Suprapubic skin (tissue), 4 donors: ENCODE results near the gene WWC1. TPM values are rescaled to one million over a fixed set of nuclear protein-coding genes. Genes with fewer than 3 reads are reported as not detected.
A peak's percentile ranks its signal among the peaks of the same experiment; 100 is the strongest.
"Not testable (repeated sequence)": the region's sequence is repeated elsewhere in the genome, so short reads cannot be mapped to it uniquely, and the experiment has no call there.

ENCODE experiments used
- DNase-seq, 2 donors: peaks; one replicate each; pipeline ENCODE4 v3.0.0-alpha.2; 2019; ENCODE audit warnings: low spot score in 2 of 2
- H3K27ac ChIP-seq: fragments of 200-600 bp; sonication (generic); one replicate; pipeline ENCODE4 v1.5.1; 2019
- H3K27me3 ChIP-seq: fragments of 200-600 bp; sonication (generic); one replicate; pipeline ENCODE4 v1.5.1; 2019
- H3K36me3 ChIP-seq: fragments of 200-600 bp; sonication (generic); one replicate; pipeline ENCODE4 v1.5.1; 2019
- H3K4me1 ChIP-seq: fragments of 200-600 bp; sonication (generic); one replicate; pipeline ENCODE4 v1.5.1; 2019
- H3K4me3 ChIP-seq: fragments of 200-600 bp; sonication (generic); one replicate; pipeline ENCODE4 v1.5.1; 2019; ENCODE audit warnings: mild to moderate bottlenecking
- H3K9me3 ChIP-seq: fragments of 200-600 bp; sonication (generic); one replicate; pipeline ENCODE4 v1.5.1; 2019
- CTCF ChIP-seq, 2 donors: fragments of 200-600 bp in 1 of 2; fragments of 450-650 bp in 1 of 2; sonication (generic) in 1 of 2; IDR thresholded peaks; one replicate each; pipeline ENCODE4 v1.5.1; 2016 to 2019; ENCODE audit warnings: antibody characterized with exemption in 2 of 2, mild to moderate bottlenecking in 1 of 2, moderate library complexity in 1 of 2
- EP300 ChIP-seq: sonication (generic); formaldehyde crosslinking; IDR thresholded peaks from one replicate; pipeline ENCODE4 v1.6.1; 2017; ENCODE audit warnings: antibody characterized with exemption
- POLR2A ChIP-seq, 2 donors: fragments of 450-650 bp; IDR thresholded peaks; one replicate each; pipeline ENCODE4 v1.6.1; 2017; ENCODE audit warnings: antibody characterized with exemption in 2 of 2, mild to moderate bottlenecking in 2 of 2, moderate library complexity in 2 of 2
- POLR2AphosphoS5 ChIP-seq, 3 donors: sonication (generic); formaldehyde crosslinking; IDR thresholded peaks; one replicate each; pipeline ENCODE4 v1.6.1; 2017; ENCODE audit warnings: antibody characterized with exemption in 3 of 3
- WGBS: methylation state at CpG from one replicate; pipeline ENCODE4 v1.1.5; 2018; 5-methylcytosine and 5-hydroxymethylcytosine counted together
- total RNA-seq, 4 donors: library from RNA; depleted of rRNA; stranded (reverse); fragments of >200 nt; gene quantifications; one replicate each; pipeline ENCODE4 v1.1.0, GENCODE V29; 2016

Gene WWC1
- total RNA-seq, 4 donors from 2014 or later, result 28.3 to 38.3 (median 31.6) TPM

GRCh38 chr5:168286386-168286785, 5.1 kb upstream of the WWC1 start:
- H3K36me3 ChIP-seq, result no peaks in the 10 kb centered on the region
- DNase-seq, result no peak
- H3K4me1 ChIP-seq, result peaks cover 24% of the 10 kb centered on the region
- H3K27me3 ChIP-seq, result peaks cover 8% of the 10 kb centered on the region
- WGBS, result 36% methylated on average over 6 of the region's 6 CpGs
- no peak overlapping the region for H3K27ac ChIP-seq
- TF ChIP-seq POLR2AphosphoS5 (IDR thresholded peaks at IDR 0.05) (no peak), CTCF (IDR thresholded peaks at IDR 0.05) (no peak), EP300 (no peak), POLR2A (IDR thresholded peaks at IDR 0.05) (no peak)
- H3K4me3 ChIP-seq, result no peak overlapping the region
- no peaks in the 10 kb centered on the region for H3K9me3 ChIP-seq

GRCh38 chr5:168286863-168287262, 4.6 kb upstream of the WWC1 start:
- Histone ChIP-seq H3K4me1 (peaks cover 27% of the 10 kb centered on the region), H3K27me3 (peaks cover 13% of the 10 kb centered on the region)
- not testable (repeated sequence) for H3K4me3 ChIP-seq, H3K36me3 ChIP-seq, H3K9me3 ChIP-seq, H3K27ac ChIP-seq, DNase-seq
- 93% methylated on average over 5 of the region's 5 CpGs for WGBS

- Histone ChIP-seq H3K27me3 (peaks cover 18% of the 10 kb centered on the region), H3K9me3 (no peaks in the 10 kb centered on the region), H3K27ac (no peak overlapping the region), H3K4me1 (peaks cover 32% of the 10 kb centered on the region), H3K4me3 (no peak overlapping the region), H3K36me3 (no peaks in the 10 kb centered on the region)
- no peak for DNase-seq
- 94% methylated on average over 4 of the region's 4 CpGs for WGBS
- TF ChIP-seq CTCF (IDR thresholded peaks at IDR 0.05), result no peak
- no peak for TF ChIP-seq POLR2AphosphoS5 (IDR thresholded peaks at IDR 0.05)
- no peak for TF ChIP-seq POLR2A (IDR thresholded peaks at IDR 0.05)
- no peak for TF ChIP-seq EP300
Observed at GRCh38 chr5:168287362-168287761, 4.1 kb upstream of the WWC1 start.

DNA sequence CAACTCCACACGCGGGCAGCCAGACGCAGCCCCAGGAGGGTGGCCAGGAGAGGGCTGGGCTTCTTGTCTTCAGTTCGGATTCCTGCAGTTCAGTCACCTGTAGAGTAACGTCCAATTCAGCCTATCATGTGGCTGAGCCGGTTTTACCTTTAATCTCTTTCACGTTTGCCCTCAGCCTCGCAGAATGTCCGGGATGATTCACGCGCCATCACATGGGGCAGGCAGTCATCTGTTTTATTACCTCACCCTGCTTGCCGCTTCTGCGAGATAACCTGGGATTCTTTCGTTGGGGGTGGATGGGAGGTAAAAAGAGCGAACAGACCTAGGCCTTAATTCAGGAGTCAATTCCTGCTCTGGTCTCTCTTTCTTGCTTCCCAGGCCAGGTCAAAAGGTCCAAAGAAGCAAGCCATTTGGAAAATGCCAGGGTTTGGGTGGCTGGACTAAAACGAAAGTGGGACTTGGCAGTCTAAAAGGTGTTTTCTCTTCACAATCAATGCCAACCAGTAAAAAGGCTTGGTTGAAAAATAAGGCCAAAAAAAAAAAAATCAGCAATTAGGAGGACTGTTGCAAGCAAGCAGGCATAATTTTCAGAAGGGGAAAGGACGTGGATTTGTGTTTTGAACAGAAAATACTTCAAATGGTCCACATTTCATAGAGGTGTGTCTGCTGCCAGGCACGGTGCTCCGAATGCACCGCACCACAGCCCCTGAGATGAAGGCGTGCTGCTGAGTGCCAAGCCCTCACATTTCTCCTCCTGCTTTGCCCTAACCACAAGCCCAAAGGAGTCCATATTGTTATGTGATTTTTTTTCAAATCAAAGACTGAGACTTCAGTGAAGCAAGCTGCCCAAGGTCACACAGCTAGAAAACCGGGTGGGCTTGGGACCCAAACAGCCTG, 2.8 kb upstream of the WWC1 start:
- H3K4me1 ChIP-seq, result peaks cover 40% of the 10 kb centered on the region
- H3K9me3 ChIP-seq, result no peaks in the 10 kb centered on the region
- no peaks in the 10 kb centered on the region for H3K36me3 ChIP-seq
- TF ChIP-seq EP300, result no peak
- TF ChIP-seq POLR2A (IDR thresholded peaks at IDR 0.05), result no peak
- H3K27me3 ChIP-seq, result peaks cover 30% of the 10 kb centered on the region
- H3K27ac ChIP-seq, result peak overlapping the region; percentile 67
- WGBS, result 52% methylated on average over 22 of the region's 22 CpGs
- peak overlapping the region; percentile 33 for H3K4me3 ChIP-seq
- DNase-seq, result no peak

- Histone ChIP-seq H3K9me3 (no peaks in the 10 kb centered on the region), H3K4me3 (peak overlapping the region; percentile 69), H3K27me3 (peaks cover 32% of the 10 kb centered on the region), H3K36me3 (no peaks in the 10 kb centered on the region), H3K4me1 (peaks cover 40% of the 10 kb centered on the region), H3K27ac (peak overlapping the region; percentile 65)
- no peak for TF ChIP-seq POLR2A (IDR thresholded peaks at IDR 0.05)
- no peak for TF ChIP-seq POLR2AphosphoS5 (IDR thresholded peaks at IDR 0.05)
- no peak for TF ChIP-seq EP300
- TF ChIP-seq CTCF (IDR thresholded peaks at IDR 0.05), result no peak
- whole genome bisulfite sequencing, result 11% methylated on average over 6 of the region's 6 CpGs
- no peak for DNase-seq
Observed at GRCh38 chr5:168290902-168291341, 523 bp upstream of the WWC1 start.

DNA sequence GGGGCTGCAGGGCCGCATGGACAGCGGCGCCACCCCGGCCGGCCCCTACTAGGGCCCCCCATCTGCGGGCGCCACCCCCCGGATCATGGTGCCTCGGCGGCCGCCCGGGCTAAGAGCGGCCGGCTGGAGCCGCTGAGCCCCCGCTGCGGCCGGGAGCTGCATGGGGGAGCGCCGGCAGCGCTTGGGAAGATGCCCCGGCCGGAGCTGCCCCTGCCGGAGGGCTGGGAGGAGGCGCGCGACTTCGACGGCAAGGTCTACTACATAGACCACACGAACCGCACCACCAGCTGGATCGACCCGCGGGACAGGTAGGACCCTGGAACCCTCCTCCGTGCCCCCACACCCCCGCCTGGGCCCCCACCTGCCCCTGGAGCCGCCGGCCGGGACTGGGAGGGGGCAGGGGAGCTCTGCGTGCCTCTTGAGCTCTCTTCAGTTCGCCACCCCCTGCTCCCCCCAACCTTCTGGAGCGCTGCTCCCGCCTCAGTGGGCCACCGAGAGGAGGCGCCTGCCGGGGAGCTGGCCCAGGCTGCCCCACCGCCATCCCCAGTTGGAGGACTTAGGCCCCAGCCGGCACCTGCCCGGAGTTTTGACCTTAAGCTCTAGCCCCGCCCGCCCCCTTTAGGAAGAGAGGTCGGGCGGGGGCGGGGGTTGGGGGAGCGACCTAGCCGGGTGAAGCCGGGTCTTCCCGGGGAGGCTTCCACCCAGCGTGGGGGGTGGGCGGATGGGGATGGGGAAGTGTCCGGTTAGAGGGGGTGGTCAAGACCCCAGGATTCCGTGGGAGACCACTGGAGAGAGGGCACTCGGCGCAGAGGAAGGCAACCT, 730 bp downstream of the WWC1 start:
- WGBS, result 8% methylated on average over 32 of the region's 64 CpGs
- Histone ChIP-seq H3K9me3 (no peaks in the 10 kb centered on the region), H3K27me3 (peaks cover 32% of the 10 kb centered on the region), H3K4me1 (peaks cover 40% of the 10 kb centered on the region), H3K36me3 (no peaks in the 10 kb centered on the region), H3K27ac (peak overlapping the region; percentile 59), H3K4me3 (peak overlapping the region; percentile 69)
- TF ChIP-seq EP300 (no peak), POLR2A (IDR thresholded peaks at IDR 0.05) (no peak), POLR2AphosphoS5 (IDR thresholded peaks at IDR 0.05) (no peak), CTCF (IDR thresholded peaks at IDR 0.05) (no peak)
- no peak for DNase-seq
